Liver (tissue), 3 donors: Measurements from ENCODE around the gene UNC5B.

ENCODE experiments used
- CTCF ChIP-seq: fragments of 150-350 bp; IDR thresholded peaks from 2 replicates; pipeline ENCODE4 v1.5.1; 2017; ENCODE audit warnings: improper control_type of control experiment, low read depth, low read length; ENCODE audit not compliant: missing input control
- FOXA1 ChIP-seq: IDR thresholded peaks from 2 replicates; pipeline ENCODE4 v1.6.1; 2016; ENCODE audit warnings: antibody characterized with exemption
- GABPA ChIP-seq, 2 donors: IDR thresholded peaks in 1 of 2; conservative IDR thresholded peaks in 1 of 2; 2 replicates each; pipeline ENCODE4 v1.6.1; 2016; ENCODE audit warnings: antibody characterized with exemption in 2 of 2, mild to moderate bottlenecking in 1 of 2, moderate library complexity in 1 of 2
- RAD21 ChIP-seq, 2 donors: IDR thresholded peaks; 2 replicates each; pipeline ENCODE4 v1.6.1; 2016; ENCODE audit warnings: antibody characterized with exemption in 2 of 2, mild to moderate bottlenecking in 2 of 2
- YY1 ChIP-seq: IDR thresholded peaks from 2 replicates; pipeline ENCODE4 v1.6.1; 2016; ENCODE audit warnings: antibody characterized with exemption, mild to moderate bottlenecking
- donor health status: healthy.
- donor health status: healthy.

GRCh38 chr10:71237843-71238623 is 25.7 kb downstream of the UNC5B start:
- TF ChIP-seq CTCF (no peak), YY1 (no peak), FOXA1 (no peak), RAD21 (IDR thresholded peaks at IDR 0.05) (no peak), GABPA (IDR thresholded peaks at IDR 0.05 in 1 of 2, conservative IDR thresholded peaks at IDR 0.05 in 1 of 2) (no peak)
